ENCODE measurements around the gene TOR1AIP1. TPM values are rescaled to one million over a fixed set of nuclear protein-coding genes. Genes with fewer than 3 reads are reported as not detected.
"Not testable (repeated sequence)": the region's sequence is repeated elsewhere in the genome, so short reads cannot be mapped to it uniquely, and the experiment has no call there.

TOR1AIP1 gene
- total RNA-seq, 1 donor from 2014 or later: 67.2 TPM

DNA sequence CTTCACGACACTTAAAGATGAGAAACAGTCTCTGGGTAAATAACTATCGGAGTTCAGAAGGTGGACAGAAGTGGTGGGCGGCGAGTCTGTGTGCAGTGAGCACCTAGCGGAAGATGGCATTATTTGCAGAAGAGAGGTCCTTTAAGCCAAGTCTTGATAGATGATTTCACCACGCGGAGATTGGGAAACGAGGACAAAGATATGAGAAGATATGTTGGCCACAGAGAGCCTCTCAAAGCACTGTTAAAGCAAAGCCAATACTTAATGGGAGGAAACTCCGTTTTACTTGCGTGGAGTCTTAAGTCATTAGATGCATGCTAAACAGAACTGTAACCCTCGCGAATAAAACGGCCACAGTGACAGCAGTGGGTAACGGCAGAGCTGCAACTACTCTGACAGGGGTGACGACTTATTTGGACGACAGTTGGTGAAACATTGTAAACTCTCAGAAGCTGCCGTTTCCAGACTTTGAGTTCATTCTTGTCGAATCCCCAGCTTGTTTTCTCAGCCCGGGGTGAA is 71.9 kb downstream of the TOR1AIP1 start:
- no peak for DNase-seq
- H3K36me3 ChIP-seq: no peaks in the 10 kb centered on the region
- ATAC-seq: peak; percentile 23 to 25
- H3K27me3 ChIP-seq (ENCODE audit: low read depth): no peaks in the 10 kb centered on the region
- peak overlapping the region; percentile 73 for H3K4me3 ChIP-seq
- H3K9me3 ChIP-seq: no peaks in the 10 kb centered on the region
- H3K4me1 ChIP-seq: peaks cover 37% of the 10 kb centered on the region
- peak overlapping the region; percentile 93 for H3K27ac ChIP-seq
- TF ChIP-seq, protein P1, sequence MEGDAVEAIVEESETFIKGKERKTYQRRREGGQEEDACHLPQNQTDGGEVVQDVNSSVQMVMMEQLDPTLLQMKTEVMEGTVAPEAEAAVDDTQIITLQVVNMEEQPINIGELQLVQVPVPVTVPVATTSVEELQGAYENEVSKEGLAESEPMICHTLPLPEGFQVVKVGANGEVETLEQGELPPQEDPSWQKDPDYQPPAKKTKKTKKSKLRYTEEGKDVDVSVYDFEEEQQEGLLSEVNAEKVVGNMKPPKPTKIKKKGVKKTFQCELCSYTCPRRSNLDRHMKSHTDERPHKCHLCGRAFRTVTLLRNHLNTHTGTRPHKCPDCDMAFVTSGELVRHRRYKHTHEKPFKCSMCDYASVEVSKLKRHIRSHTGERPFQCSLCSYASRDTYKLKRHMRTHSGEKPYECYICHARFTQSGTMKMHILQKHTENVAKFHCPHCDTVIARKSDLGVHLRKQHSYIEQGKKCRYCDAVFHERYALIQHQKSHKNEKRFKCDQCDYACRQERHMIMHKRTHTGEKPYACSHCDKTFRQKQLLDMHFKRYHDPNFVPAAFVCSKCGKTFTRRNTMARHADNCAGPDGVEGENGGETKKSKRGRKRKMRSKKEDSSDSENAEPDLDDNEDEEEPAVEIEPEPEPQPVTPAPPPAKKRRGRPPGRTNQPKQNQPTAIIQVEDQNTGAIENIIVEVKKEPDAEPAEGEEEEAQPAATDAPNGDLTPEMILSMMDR (IDR thresholded peaks at IDR 0.05): peak; percentile 29
- intact Hi-C loops (cut with DNase I): no loop called here

- intact Hi-C loops (cut with DNase I): no loop called here
- TF ChIP-seq, protein P1 (IDR thresholded peaks at IDR 0.05): no peak
- Histone ChIP-seq H3K9me3 (no peaks in the 10 kb centered on the region), H3K4me3 (peak within 1 kb of the TSS; percentile 73), H3K4me1 (peaks cover 37% of the 10 kb centered on the region), H3K27ac (peak within 1 kb of the TSS; percentile 93), H3K27me3 (ENCODE audit: low read depth) (no peaks in the 10 kb centered on the region), H3K36me3 (no peaks in the 10 kb centered on the region)
- ATAC-seq (peak; percentile 99), DNase-seq (peak; percentile 99)
These were observed 72.6 kb downstream of the TOR1AIP1 start, which contains the start of gene CEP350 for GRCh38 chr1:179954493-179955286. TSS of gene CEP350 (plus strand) at chr1:179954810. CDS start at chr1:179986182, 31,372 bp downstream.

DNA sequence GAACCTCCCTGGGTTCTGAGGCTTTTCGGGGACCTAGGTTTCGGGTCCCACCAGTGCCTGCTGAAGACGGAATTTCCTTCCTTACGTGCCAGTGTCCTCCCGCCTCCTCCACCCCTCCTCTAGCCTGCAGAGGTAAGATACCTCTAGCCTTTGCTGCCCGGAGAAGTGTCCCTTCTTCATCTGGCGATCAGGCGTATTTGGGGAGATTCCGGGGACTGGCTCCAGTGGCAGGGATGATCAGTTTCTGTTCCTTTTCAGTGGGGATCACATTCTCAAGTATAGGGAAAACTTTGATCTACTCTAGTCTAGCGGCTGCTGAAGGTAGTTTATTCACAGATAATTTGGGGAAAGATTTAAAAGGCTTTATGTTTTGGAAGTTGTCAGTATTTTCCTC is 73.2 kb downstream of the TOR1AIP1 start:
- ATAC-seq (peak; percentile 11 to 35), DNase-seq (no peak)
- H3K9me3 ChIP-seq: no peaks in the 10 kb centered on the region
- H3K27me3 ChIP-seq (ENCODE audit: low read depth): no peaks in the 10 kb centered on the region
- H3K4me3 ChIP-seq: peak overlapping the region; percentile 73
- peak overlapping the region; percentile 93 for H3K27ac ChIP-seq
- peaks cover 37% of the 10 kb centered on the region for H3K4me1 ChIP-seq
- no peaks in the 10 kb centered on the region for H3K36me3 ChIP-seq
- TF ChIP-seq, protein P1 (IDR thresholded peaks at IDR 0.05): no peak
- intact Hi-C loops (cut with DNase I): no loop called here

DNA sequence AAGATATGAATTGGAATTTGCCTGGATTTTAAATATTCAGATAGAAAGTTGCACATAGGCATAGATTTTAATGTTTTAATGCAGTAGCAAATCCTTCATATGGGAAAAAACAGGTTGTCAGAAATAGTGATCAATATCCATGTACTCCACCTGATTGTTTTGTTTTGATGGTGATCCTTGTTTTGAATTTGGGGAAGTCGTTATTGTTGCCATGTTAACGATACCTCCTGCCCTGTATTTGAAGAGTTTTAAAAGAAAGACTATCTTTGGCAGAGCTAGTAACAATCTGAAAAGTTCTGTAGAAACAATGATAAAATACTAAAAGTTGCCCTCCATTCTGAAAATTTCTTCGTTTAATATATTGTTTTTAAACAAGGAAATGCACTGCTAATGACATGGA is 73.6 kb downstream of the TOR1AIP1 start:
- H3K27me3 ChIP-seq (ENCODE audit: low read depth): no peaks in the 10 kb centered on the region
- intact Hi-C loops (cut with DNase I): no loop called here
- ATAC-seq: no peak
- TF ChIP-seq, protein P1 (IDR thresholded peaks at IDR 0.05): no peak
- peak overlapping the region; percentile 73 for H3K4me3 ChIP-seq
- peaks cover 37% of the 10 kb centered on the region for H3K4me1 ChIP-seq
- no peak for DNase-seq
- H3K36me3 ChIP-seq: no peaks in the 10 kb centered on the region
- peak overlapping the region; percentile 93 for H3K27ac ChIP-seq
- H3K9me3 ChIP-seq: no peaks in the 10 kb centered on the region

DNA sequence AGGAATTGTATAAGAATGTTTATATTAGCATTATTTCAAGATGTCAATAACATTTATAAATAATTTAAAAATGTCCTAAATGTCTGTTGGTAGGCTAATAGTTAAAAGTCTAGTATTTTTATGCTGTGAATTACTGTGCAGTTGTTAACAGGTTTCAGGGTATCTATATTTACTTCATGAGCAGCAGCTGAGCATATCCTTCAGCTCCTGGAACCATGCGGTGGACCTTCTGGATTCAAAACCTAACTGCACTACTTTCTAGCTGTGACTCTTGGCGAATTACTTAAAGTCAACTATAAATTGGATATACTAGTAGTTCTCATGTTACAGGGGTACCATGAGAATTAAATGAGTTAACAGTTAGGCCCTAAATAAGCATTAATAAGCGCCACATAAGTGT is 76.3 kb downstream of the TOR1AIP1 start:
- intact Hi-C loops (cut with DNase I): no loop called here
- TF ChIP-seq, protein P1 (IDR thresholded peaks at IDR 0.05): no peak
- no peaks in the 10 kb centered on the region for H3K27me3 ChIP-seq (ENCODE audit: low read depth)
- H3K4me3 ChIP-seq: no peak overlapping the region
- no peak overlapping the region for H3K27ac ChIP-seq
- DNase-seq (no peak), ATAC-seq (no peak)
- no peaks in the 10 kb centered on the region for H3K36me3 ChIP-seq
- H3K9me3 ChIP-seq: no peaks in the 10 kb centered on the region
- H3K4me1 ChIP-seq: peaks cover 29% of the 10 kb centered on the region

DNA sequence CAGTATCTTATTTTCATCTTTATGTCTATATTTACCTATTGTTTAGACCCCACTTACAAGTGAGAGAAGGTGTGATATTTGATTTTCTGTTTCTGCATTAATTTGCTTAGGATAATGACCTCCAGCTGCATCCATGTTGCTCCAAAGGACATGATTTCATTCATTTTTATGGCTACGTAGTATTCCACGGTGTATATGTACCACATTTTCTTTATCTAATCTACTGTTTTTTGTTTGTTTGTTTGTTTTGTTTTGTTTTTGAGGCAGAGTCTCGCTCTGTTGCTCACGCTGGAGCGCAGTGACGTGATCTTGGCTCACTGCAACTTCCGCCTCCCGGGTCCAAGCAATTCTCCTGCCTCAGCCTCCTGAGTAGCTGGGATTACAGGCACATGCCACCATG is 80.1 kb downstream of the TOR1AIP1 start:
- ATAC-seq; intact Hi-C loops (cut with DNase I): not testable (repeated sequence)

More for the DNA sequence above, 80.1 kb downstream of the TOR1AIP1 start:
- DNase-seq; H3K4me1 ChIP-seq; H3K36me3 ChIP-seq; H3K27ac ChIP-seq; H3K27me3 ChIP-seq (ENCODE audit: low read depth); H3K4me3 ChIP-seq; H3K9me3 ChIP-seq: not testable (repeated sequence)

Data from lower lobe of right lung (tissue), 2 donors.